CD4-positive, alpha-beta T cell (primary cell): ENCODE results near the gene KLHL34. TPM values are rescaled to one million over a fixed set of nuclear protein-coding genes. Genes with fewer than 3 reads are reported as not detected.

ENCODE experiments used
- ATAC-seq: fragments of 200-7000 bp; cut with Tn5 transposase; one replicate; pipeline ENCODE4 v1.10.0; 2022; ENCODE audit warnings: mild to moderate bottlenecking; ENCODE audit not compliant: poor library complexity
- CTCF ChIA-PET: fragments of 350-600 bp; sonication (Branson Sonifier 250); formaldehyde crosslinking; loops from one replicate; lab custom pipeline; 2021; ENCODE audit warnings: antibody characterized with exemption, inconsistent platforms; lab: Charles Lee
- POLR2A ChIA-PET: fragments of 350-600 bp; sonication (Branson Sonifier 250); formaldehyde crosslinking; loops from one replicate; lab custom pipeline; 2021; ENCODE audit warnings: antibody characterized with exemption, inconsistent platforms; lab: Charles Lee
- DNase-seq, 14 experiments: peaks; one replicate each; pipeline ENCODE4 v3.0.0-alpha.2; 2013 to 2020; ENCODE audit warnings: mixed read lengths in 2 of 14
- H3K27ac ChIP-seq, 2 donors: one replicate each; pipeline versions ENCODE4 v1.5.1 to v1.7.0; 2013; ENCODE audit warnings: low read length in 2 of 2, low read depth in 1 of 2, mild to moderate bottlenecking in 1 of 2
- H3K27me3 ChIP-seq, 2 experiments: 1 replicate in 1 of 2; 2 replicates in 1 of 2; pipeline versions ENCODE4 v1.6.1 to v1.7.0; 2013; ENCODE audit warnings: low read length in 2 of 2, control low read depth in 1 of 2, mild to moderate bottlenecking in 1 of 2, moderate library complexity in 1 of 2; ENCODE audit not compliant: insufficient read depth in 2 of 2, control insufficient read depth in 1 of 2
- H3K36me3 ChIP-seq: one replicate; pipeline ENCODE4 v1.6.1; 2013; ENCODE audit warnings: low read length, control low read depth; ENCODE audit not compliant: insufficient read depth
- H3K4me1 ChIP-seq: one replicate; pipeline ENCODE4 v1.6.1; 2013; ENCODE audit warnings: low read length, control low read depth; ENCODE audit not compliant: insufficient read depth
- H3K4me3 ChIP-seq: one replicate; pipeline ENCODE4 v1.5.1; 2013; ENCODE audit warnings: mild to moderate bottlenecking, low read length, moderate library complexity
- H3K9me3 ChIP-seq, 2 experiments: 1 replicate in 1 of 2; 2 replicates in 1 of 2; pipeline versions ENCODE4 v1.6.1 to v1.7.0; 2013; ENCODE audit warnings: low read length in 2 of 2, mild to moderate bottlenecking in 2 of 2, control low read depth in 1 of 2, moderate library complexity in 1 of 2; ENCODE audit not compliant: control insufficient read depth in 1 of 2, insufficient read depth in 1 of 2
- H3K27ac Mint-ChIP-seq: one replicate; pipeline ENCODE4 v1.8.0; 2020; ENCODE audit warnings: mixed read lengths
- H3K27me3 Mint-ChIP-seq: one replicate; pipeline ENCODE4 v1.8.0; 2021; ENCODE audit warnings: mixed read lengths
- H3K36me3 Mint-ChIP-seq: one replicate; pipeline ENCODE4 v1.8.0; 2021; ENCODE audit warnings: low read depth, mixed read lengths
- H3K4me1 Mint-ChIP-seq: one replicate; pipeline ENCODE4 v1.8.0; 2021; ENCODE audit warnings: low read depth, mixed read lengths
- H3K4me3 Mint-ChIP-seq: one replicate; pipeline ENCODE4 v1.8.0; 2020; ENCODE audit warnings: mild to moderate bottlenecking, mixed read lengths
- H3K9me3 Mint-ChIP-seq: one replicate; pipeline ENCODE4 v1.8.0; 2020; ENCODE audit warnings: mixed read lengths
- CTCF ChIP-seq: fragments of 200-600 bp; IDR thresholded peaks from one replicate; pipeline ENCODE4 v1.8.0; 2022; ENCODE audit warnings: antibody characterized with exemption, mild to moderate bottlenecking
- intact Hi-C, 2 experiments: fragments of 100-400 bp; cut with DNase I in 1 of 2; cut with micrococcal nuclease in 1 of 2; formaldehyde crosslinking; loops; one replicate each; pipeline versions ENCODE4 v1.15.1 to v1.9.0; 2023 to 2025; cut with DNase I, micrococcal nuclease
- total RNA-seq, 174 experiments: library from RNA in 2 of 174; stranded (reverse) in 2 of 174; gene quantifications; one replicate each; pipeline ENCODE4 v1.2.3 and lab custom pipeline; 2021 to 2026

KLHL34 gene
- total RNA-seq, 2 experiments from 2014 or later: 0.52 to 0.70 TPM

GRCh38 chrX:21666679-21667078 is 8.5 kb upstream of the KLHL34 start:
- no peak for DNase-seq
- H3K9me3 ChIP-seq: no peaks in the 10 kb centered on the region
- H3K4me1 ChIP-seq: no peaks in the 10 kb centered on the region
- no peaks in the 10 kb centered on the region for H3K9me3 Mint-ChIP-seq
- no peak for TF ChIP-seq CTCF
- no peaks in the 10 kb centered on the region for H3K36me3 Mint-ChIP-seq
- no peaks in the 10 kb centered on the region for H3K4me1 Mint-ChIP-seq
- H3K4me3 Mint-ChIP-seq: no peak overlapping the region
- POLR2A ChIA-PET: no interaction called here
- CTCF ChIA-PET: no interaction called here
- H3K27me3 ChIP-seq: no peaks in the 10 kb centered on the region
- no peak overlapping the region for H3K27ac Mint-ChIP-seq
- H3K4me3 ChIP-seq: no peak overlapping the region
- no peak overlapping the region for H3K27ac ChIP-seq
- no peaks in the 10 kb centered on the region for H3K36me3 ChIP-seq
- ATAC-seq: no peak
- no peaks in the 10 kb centered on the region for H3K27me3 Mint-ChIP-seq
- intact Hi-C loops: no loop called here

GRCh38 chrX:21666252-21666651 is 8.1 kb upstream of the KLHL34 start:
- ATAC-seq: no peak
- H3K4me3 Mint-ChIP-seq: no peak overlapping the region
- Histone ChIP-seq H3K4me3 (no peak overlapping the region), H3K9me3 (no peaks in the 10 kb centered on the region), H3K4me1 (no peaks in the 10 kb centered on the region), H3K27me3 (no peaks in the 10 kb centered on the region), H3K36me3 (no peaks in the 10 kb centered on the region), H3K27ac (no peak overlapping the region)
- CTCF ChIA-PET: no interaction called here
- no peak for DNase-seq
- intact Hi-C loops: no loop called here
- no peak overlapping the region for H3K27ac Mint-ChIP-seq
- H3K4me1 Mint-ChIP-seq: no peaks in the 10 kb centered on the region
- no peaks in the 10 kb centered on the region for H3K9me3 Mint-ChIP-seq
- no peak for TF ChIP-seq CTCF
- H3K27me3 Mint-ChIP-seq: no peaks in the 10 kb centered on the region
- no peaks in the 10 kb centered on the region for H3K36me3 Mint-ChIP-seq
- POLR2A ChIA-PET: no interaction called here

GRCh38 chrX:21662761-21663160 is 4.6 kb upstream of the KLHL34 start:
- H3K4me1 Mint-ChIP-seq: peaks cover 6% of the 10 kb centered on the region
- Histone ChIP-seq H3K9me3 (no peaks in the 10 kb centered on the region), H3K4me1 (peaks cover 5% of the 10 kb centered on the region), H3K36me3 (no peaks in the 10 kb centered on the region), H3K4me3 (no peak overlapping the region), H3K27ac (no peak overlapping the region), H3K27me3 (no peaks in the 10 kb centered on the region)
- H3K4me3 Mint-ChIP-seq: no peak overlapping the region
- H3K27me3 Mint-ChIP-seq: no peaks in the 10 kb centered on the region
- DNase-seq (no peak), ATAC-seq (no peak)
- H3K27ac Mint-ChIP-seq: no peak overlapping the region
- intact Hi-C loops: no loop called here
- no peaks in the 10 kb centered on the region for H3K9me3 Mint-ChIP-seq
- TF ChIP-seq CTCF: no peak
- ChIA-PET POLR2A (no interaction called here), CTCF (no interaction called here)
- H3K36me3 Mint-ChIP-seq: no peaks in the 10 kb centered on the region
